Measurements from ENCODE around the gene SSBP3.

Gene SSBP3

GRCh38 chr1:54409156-54410142, 3.3 kb upstream of the SSBP3 start:
- DNase-seq (ENCODE audit: low read depth in 2 of 2), result no peak

- DNase-seq (ENCODE audit: low read depth in 2 of 2), result peak; percentile 49 to 52
These were observed 2.2 kb upstream of the SSBP3 start for GRCh38 chr1:54408147-54409066.

- DNase-seq (ENCODE audit: low read depth in 2 of 2), result peak; percentile 89 to 91
These were observed 1.4 kb upstream of the SSBP3 start for GRCh38 chr1:54407404-54408146.

GRCh38 chr1:54407154-54407403, 885 bp upstream of the SSBP3 start:
- no peak for DNase-seq (ENCODE audit: low read depth in 2 of 2)

GRCh38 chr1:54405898-54406293, 298 bp downstream of the SSBP3 start:
- no peak for DNase-seq (ENCODE audit: low read depth in 2 of 2)

- no peak for DNase-seq (ENCODE audit: low read depth in 2 of 2)
These were observed 976 bp downstream of the SSBP3 start for GRCh38 chr1:54404939-54405897.

GRCh38 chr1:54404263-54404662, 1.9 kb downstream of the SSBP3 start:
- no peak for DNase-seq (ENCODE audit: low read depth in 2 of 2)

GRCh38 chr1:54403808-54404261, 2.4 kb downstream of the SSBP3 start:
- DNase-seq (ENCODE audit: low read depth in 2 of 2), result no peak

GRCh38 chr1:54403405-54403804, 2.8 kb downstream of the SSBP3 start:
- no peak for DNase-seq (ENCODE audit: low read depth in 2 of 2)

GRCh38 chr1:54402896-54403295, 3.3 kb downstream of the SSBP3 start:
- no peak for DNase-seq (ENCODE audit: low read depth in 2 of 2)

GRCh38 chr1:54401799-54402198, 4.4 kb downstream of the SSBP3 start:
- DNase-seq (ENCODE audit: low read depth in 2 of 2), result no peak

GRCh38 chr1:54400329-54400728, 5.9 kb downstream of the SSBP3 start:
- no peak for DNase-seq (ENCODE audit: low read depth in 2 of 2)

GRCh38 chr1:54399765-54400164, 6.4 kb downstream of the SSBP3 start:
- no peak for DNase-seq (ENCODE audit: low read depth in 2 of 2)

GRCh38 chr1:54398963-54399528, 7.1 kb downstream of the SSBP3 start:
- DNase-seq (ENCODE audit: low read depth in 2 of 2), result no peak

GRCh38 chr1:54397980-54398379, 8.2 kb downstream of the SSBP3 start:
- DNase-seq (ENCODE audit: low read depth in 2 of 2), result no peak

GRCh38 chr1:54397090-54397591, 9.1 kb downstream of the SSBP3 start:
- DNase-seq (ENCODE audit: low read depth in 2 of 2), result no peak

GRCh38 chr1:54396261-54396933, 9.8 kb downstream of the SSBP3 start:
- no peak for DNase-seq (ENCODE audit: low read depth in 2 of 2)

- DNase-seq (ENCODE audit: low read depth in 2 of 2), result no peak
These were observed 10.8 kb downstream of the SSBP3 start for GRCh38 chr1:54395281-54395934.

- DNase-seq (ENCODE audit: low read depth in 2 of 2), result no peak
These were observed 12.1 kb downstream of the SSBP3 start for GRCh38 chr1:54394104-54394503.

Data from fibroblast of skin of left quadriceps (primary cell).